Thoracic aorta (tissue), 2 donors: Measurements from ENCODE around the gene TTK. TPM values are rescaled to one million over a fixed set of nuclear protein-coding genes. Genes with fewer than 3 reads are reported as not detected.
"Not testable (repeated sequence)": the region's sequence is repeated elsewhere in the genome, so short reads cannot be mapped to it uniquely, and the experiment has no call there.

Experiments
- ATAC-seq: fragments of 150-250 bp; one replicate; pipeline ENCODE4 v1.8.0; 2017; ENCODE audit warnings: low read depth; ENCODE audit not compliant: insufficient number of reproducible peaks, low FRiP score
- DNase-seq: peaks from one replicate; pipeline ENCODE4 v3.0.0-alpha.2; 2020; ENCODE audit warnings: low spot score
- H3K27ac ChIP-seq, 2 donors: fragments of 200-600 bp; sonication (generic); 1 replicate in 1 of 2; 2 replicates in 1 of 2; pipeline ENCODE4 v1.5.1; 2016; ENCODE audit warnings: mild to moderate bottlenecking in 2 of 2, moderate library complexity in 2 of 2
- H3K27me3 ChIP-seq: fragments of 200-600 bp; sonication (generic); replicated peaks from 2 replicates; pipeline ENCODE4 v1.6.0; 2016; ENCODE audit warnings: mild to moderate bottlenecking; ENCODE audit not compliant: insufficient read depth
- H3K36me3 ChIP-seq: fragments of 200-600 bp; sonication (generic); one replicate; pipeline ENCODE4 v1.5.1; 2016
- H3K4me1 ChIP-seq, 2 donors: fragments of 200-600 bp; sonication (generic); 1 replicate in 1 of 2; 2 replicates in 1 of 2; pipeline versions ENCODE4 v1.5.1 to v1.6.0; 2016; ENCODE audit warnings: low read depth in 2 of 2, mild to moderate bottlenecking in 1 of 2; ENCODE audit not compliant: control insufficient read depth in 1 of 2
- H3K4me3 ChIP-seq: fragments of 200-600 bp; sonication (generic); 2 replicates; pipeline ENCODE4 v1.5.1; 2016; ENCODE audit warnings: mild to moderate bottlenecking
- H3K9me3 ChIP-seq: fragments of 200-600 bp; sonication (generic); 2 replicates; pipeline ENCODE4 v1.5.1; 2016
- total RNA-seq, 2 donors: library from RNA; depleted of rRNA; stranded (reverse); fragments of >200 nt; gene quantifications; one replicate each; pipeline versions ENCODE4 v1.1.0 to v1.2.3, GENCODE V29; 2016
- TF ChIP-seq, protein P1 (sequence below): fragments of 200-600 bp; sonication (generic); IDR thresholded peaks from one replicate; pipeline ENCODE4 v1.5.1; 2019; ENCODE audit warnings: antibody characterized with exemption

The TTK gene
- total RNA-seq, 2 donors from 2014 or later = 5.3 TPM; not detected in 1

DNA sequence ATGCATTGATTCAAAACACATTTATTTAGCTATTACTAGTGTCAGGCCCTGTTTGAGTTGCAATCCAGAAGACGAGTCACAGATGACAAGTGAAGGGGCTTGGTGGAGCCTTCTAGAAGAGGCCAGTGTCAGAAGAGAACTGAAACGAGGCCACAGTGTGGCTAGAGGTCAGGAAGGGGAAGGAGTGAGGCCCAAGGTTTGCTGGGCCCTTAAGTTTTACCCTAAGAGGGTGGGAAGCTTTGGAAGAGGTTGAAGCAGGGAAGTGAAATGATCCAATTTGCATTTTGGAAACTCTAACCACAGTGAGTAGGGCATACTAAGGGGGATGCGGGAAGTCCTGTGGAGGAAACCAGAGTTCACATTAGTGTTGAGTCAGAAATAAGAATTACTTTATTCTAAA lies 25.0 kb downstream of the TTK start:
- Histone ChIP-seq H3K4me1 (no peaks in the 10 kb centered on the region), H3K27me3 (no peaks in the 10 kb centered on the region), H3K4me3 (no peak overlapping the region), H3K9me3 (no peaks in the 10 kb centered on the region), H3K36me3 (no peaks in the 10 kb centered on the region), H3K27ac (no peak overlapping the region)
- ATAC-seq (no peak), DNase-seq (no peak)
- TF ChIP-seq, protein P1, sequence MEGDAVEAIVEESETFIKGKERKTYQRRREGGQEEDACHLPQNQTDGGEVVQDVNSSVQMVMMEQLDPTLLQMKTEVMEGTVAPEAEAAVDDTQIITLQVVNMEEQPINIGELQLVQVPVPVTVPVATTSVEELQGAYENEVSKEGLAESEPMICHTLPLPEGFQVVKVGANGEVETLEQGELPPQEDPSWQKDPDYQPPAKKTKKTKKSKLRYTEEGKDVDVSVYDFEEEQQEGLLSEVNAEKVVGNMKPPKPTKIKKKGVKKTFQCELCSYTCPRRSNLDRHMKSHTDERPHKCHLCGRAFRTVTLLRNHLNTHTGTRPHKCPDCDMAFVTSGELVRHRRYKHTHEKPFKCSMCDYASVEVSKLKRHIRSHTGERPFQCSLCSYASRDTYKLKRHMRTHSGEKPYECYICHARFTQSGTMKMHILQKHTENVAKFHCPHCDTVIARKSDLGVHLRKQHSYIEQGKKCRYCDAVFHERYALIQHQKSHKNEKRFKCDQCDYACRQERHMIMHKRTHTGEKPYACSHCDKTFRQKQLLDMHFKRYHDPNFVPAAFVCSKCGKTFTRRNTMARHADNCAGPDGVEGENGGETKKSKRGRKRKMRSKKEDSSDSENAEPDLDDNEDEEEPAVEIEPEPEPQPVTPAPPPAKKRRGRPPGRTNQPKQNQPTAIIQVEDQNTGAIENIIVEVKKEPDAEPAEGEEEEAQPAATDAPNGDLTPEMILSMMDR = no peak

DNA sequence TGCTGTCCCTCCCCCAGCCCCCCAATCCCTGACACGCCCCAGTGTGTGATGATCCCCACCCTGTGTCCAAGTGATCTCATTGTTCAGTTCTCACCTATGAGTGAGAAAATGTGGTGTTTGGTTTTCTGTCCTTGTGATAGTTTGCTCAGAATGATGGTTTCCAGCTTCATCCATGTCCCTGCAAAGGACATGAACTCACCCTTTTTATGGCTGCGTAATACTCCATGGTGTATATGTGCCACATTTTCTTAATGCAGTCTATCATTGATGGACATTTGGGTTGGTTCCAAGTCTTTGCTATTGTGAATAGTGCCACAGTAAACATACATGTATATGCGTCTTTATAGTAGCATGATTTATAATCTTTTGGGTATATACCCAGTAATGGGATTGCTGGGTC lies 43.8 kb downstream of the TTK start:
- H3K27ac ChIP-seq, H3K9me3 ChIP-seq, DNase-seq, ATAC-seq, H3K4me1 ChIP-seq, H3K36me3 ChIP-seq, H3K4me3 ChIP-seq, H3K27me3 ChIP-seq: not testable (repeated sequence)

DNA sequence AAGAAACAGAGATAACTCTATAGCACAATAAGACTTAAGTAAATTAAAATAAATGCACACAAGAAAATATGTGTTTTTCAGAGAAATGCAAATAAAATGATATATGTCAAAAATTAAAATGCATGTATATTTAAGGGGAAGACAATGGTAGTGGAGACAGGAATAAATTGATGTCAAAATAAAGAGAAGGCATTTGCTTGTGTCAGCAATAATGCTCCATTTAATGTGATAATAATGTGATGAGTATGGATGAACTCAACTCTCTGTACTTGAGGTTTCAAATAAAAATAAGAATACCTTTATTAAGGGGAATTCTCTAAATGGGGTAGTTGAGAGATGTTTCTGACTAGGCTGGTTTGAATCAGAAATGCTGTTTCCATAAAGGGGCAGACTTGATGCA lies 56.3 kb downstream of the TTK start:
- Histone ChIP-seq H3K4me1 (no peaks in the 10 kb centered on the region), H3K27ac (no peak overlapping the region), H3K9me3 (no peaks in the 10 kb centered on the region), H3K36me3 (no peaks in the 10 kb centered on the region), H3K4me3 (no peak overlapping the region), H3K27me3 (no peaks in the 10 kb centered on the region)
- DNase-seq = no peak
- TF ChIP-seq, protein P1 = no peak
- no peak for ATAC-seq

DNA sequence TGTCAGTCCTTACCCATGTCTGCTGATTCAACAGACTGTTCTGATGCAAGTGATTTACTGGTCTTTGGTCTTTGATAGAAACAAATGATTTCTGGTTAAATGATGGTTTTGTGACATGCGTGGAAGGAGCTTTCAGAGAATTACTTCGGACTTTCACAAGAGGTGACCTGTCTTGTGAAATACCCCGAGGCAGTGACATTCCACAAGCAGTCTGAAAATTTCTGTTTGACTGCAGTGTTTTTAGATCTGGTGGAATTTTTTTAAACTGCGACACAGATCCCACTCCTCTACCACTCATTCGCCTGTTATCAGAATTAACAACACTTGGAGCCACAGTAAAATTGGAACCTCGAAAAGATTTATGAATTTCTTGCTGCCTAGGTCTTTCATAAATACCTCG lies 63.7 kb downstream of the TTK start:
- not testable (repeated sequence) for H3K27ac ChIP-seq, DNase-seq, H3K27me3 ChIP-seq, H3K36me3 ChIP-seq, H3K4me3 ChIP-seq, H3K4me1 ChIP-seq, ATAC-seq, H3K9me3 ChIP-seq

DNA sequence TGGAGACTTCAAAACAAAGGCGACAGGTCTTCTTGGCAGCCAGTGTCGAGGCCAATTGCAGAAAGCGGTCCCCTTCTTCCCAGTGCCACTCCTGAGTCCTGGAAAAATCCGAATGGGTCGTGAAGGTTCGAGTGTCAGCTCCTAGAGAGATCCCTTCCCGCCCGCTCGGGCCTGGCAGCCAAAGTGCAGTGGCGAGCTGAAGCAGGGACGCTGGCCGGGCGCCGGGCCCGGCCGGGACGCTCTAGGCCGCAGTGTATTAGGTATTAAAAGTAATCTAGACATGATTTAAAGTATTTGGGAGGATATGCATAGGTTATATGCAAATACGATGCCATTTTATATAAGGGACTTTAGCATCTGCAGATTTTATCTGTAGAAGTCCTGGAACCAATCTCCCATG lies 66.0 kb downstream of the TTK start:
- not testable (repeated sequence) for H3K4me1 ChIP-seq, H3K27ac ChIP-seq, H3K9me3 ChIP-seq, H3K4me3 ChIP-seq, DNase-seq, H3K27me3 ChIP-seq, ATAC-seq, H3K36me3 ChIP-seq

DNA sequence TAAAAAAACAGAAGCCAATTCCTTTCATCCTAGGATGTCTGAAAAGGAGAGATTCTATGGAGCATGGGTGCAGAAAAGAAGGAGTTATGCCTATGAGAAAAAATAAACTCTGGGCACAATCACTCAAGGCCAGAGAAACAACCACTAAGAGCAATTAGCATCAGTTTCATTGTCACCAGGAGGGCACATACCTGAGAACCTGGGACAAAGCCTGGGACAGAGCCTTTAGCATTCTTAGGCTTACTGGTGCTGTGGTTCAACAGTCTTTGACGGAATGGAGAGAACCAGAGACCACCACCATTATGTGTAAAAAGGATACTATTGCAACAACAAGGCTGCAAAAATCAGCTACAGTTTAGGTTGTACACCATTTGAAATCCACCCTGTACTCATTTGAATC lies 72.6 kb downstream of the TTK start:
- Histone ChIP-seq H3K4me1 (no peaks in the 10 kb centered on the region), H3K4me3 (no peak overlapping the region), H3K27me3 (no peaks in the 10 kb centered on the region), H3K36me3 (no peaks in the 10 kb centered on the region), H3K27ac (no peak overlapping the region), H3K9me3 (no peaks in the 10 kb centered on the region)
- TF ChIP-seq, protein P1 = no peak
- DNase-seq (no peak), ATAC-seq (no peak)

DNA sequence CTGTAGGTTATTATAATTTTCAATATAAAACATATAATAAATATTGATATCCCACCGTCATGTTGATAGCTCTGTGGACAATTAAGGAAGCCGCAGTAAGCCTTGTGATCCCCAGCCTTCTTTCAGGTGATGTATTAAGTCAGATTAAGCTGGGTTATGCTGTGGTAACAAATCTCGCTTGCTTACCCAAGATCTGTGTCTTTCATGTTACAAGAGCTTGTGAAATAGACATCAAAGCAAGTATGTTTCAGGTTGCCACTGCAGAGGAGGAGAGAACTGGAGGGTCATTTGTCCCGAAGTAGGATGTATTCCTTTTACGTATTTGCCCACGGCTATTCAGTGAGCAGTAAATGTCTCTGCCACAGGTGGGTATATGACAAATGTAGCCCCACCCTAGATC lies 84.2 kb downstream of the TTK start:
- Histone ChIP-seq H3K36me3 (no peaks in the 10 kb centered on the region), H3K27ac (no peak overlapping the region), H3K9me3 (no peaks in the 10 kb centered on the region), H3K4me1 (no peaks in the 10 kb centered on the region), H3K27me3 (no peaks in the 10 kb centered on the region), H3K4me3 (no peak overlapping the region)
- no peak for DNase-seq
- no peak for ATAC-seq
- TF ChIP-seq, protein P1 = no peak
